ENCODE data around the gene TSKU. TPM values are rescaled to one million over a fixed set of nuclear protein-coding genes. Genes with fewer than 3 reads are reported as not detected.

Gene TSKU
- total and polyA plus RNA-seq, 9 of the 15 experiments (the other 6 are each of a cell fraction or from before 2014, with no cell fraction given), result 0.60 to 11.9 (median 8.4) TPM

DNA sequence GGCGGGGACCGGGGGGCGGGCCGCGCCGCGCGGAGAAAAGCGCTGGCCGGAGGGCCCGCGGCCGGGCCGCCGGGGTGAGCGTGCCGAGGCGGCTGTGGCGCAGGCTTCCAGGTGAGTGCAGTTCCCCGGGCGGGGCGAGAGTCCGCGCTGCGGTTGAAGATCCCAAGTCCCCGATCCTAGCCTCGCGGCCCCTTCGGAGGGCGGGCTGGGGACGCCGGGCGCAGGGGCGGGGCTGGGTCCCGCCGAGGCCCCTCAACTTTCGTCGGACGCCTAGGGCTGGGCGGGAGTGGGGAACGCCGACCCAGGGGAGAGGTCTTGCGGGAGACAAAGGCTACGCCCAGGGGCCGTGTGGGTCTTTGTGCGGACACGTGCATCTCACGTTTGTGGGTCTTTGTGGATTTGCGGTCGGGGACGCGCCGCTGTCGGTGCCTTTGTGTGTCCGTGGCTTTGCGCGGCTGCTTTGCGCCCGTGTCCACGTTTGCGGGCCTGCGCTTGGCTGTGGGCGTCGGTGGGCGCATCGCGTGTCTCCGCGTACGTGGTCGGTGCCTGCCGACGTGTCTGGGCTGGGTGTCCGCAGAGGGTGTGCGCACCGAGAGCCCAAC lies at the start of gene TSKU (continued):
- peak in 1 of 2 experiments; percentile 55; a peak in 1 of 4 replicates for TF ChIP-seq SIN3A (IDR thresholded peaks at IDR 0.05; ENCODE audit: borderline replicate concordance in 2 of 2, control insufficient read depth in 1 of 2, low read depth in 2 of 2, low read length in 2 of 2)
- TF ChIP-seq, protein P1, sequence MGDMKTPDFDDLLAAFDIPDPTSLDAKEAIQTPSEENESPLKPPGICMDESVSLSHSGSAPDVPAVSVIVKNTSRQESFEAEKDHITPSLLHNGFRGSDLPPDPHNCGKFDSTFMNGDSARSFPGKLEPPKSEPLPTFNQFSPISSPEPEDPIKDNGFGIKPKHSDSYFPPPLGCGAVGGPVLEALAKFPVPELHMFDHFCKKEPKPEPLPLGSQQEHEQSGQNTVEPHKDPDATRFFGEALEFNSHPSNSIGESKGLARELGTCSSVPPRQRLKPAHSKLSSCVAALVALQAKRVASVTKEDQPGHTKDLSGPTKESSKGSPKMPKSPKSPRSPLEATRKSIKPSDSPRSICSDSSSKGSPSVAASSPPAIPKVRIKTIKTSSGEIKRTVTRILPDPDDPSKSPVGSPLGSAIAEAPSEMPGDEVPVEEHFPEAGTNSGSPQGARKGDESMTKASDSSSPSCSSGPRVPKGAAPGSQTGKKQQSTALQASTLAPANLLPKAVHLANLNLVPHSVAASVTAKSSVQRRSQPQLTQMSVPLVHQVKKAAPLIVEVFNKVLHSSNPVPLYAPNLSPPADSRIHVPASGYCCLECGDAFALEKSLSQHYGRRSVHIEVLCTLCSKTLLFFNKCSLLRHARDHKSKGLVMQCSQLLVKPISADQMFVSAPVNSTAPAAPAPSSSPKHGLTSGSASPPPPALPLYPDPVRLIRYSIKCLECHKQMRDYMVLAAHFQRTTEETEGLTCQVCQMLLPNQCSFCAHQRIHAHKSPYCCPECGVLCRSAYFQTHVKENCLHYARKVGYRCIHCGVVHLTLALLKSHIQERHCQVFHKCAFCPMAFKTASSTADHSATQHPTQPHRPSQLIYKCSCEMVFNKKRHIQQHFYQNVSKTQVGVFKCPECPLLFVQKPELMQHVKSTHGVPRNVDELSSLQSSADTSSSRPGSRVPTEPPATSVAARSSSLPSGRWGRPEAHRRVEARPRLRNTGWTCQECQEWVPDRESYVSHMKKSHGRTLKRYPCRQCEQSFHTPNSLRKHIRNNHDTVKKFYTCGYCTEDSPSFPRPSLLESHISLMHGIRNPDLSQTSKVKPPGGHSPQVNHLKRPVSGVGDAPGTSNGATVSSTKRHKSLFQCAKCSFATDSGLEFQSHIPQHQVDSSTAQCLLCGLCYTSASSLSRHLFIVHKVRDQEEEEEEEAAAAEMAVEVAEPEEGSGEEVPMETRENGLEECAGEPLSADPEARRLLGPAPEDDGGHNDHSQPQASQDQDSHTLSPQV (IDR thresholded peaks at IDR 0.05), result peak; percentile 66; the same call in 1 of the 2 replicates
- TF ChIP-seq, protein P2, sequence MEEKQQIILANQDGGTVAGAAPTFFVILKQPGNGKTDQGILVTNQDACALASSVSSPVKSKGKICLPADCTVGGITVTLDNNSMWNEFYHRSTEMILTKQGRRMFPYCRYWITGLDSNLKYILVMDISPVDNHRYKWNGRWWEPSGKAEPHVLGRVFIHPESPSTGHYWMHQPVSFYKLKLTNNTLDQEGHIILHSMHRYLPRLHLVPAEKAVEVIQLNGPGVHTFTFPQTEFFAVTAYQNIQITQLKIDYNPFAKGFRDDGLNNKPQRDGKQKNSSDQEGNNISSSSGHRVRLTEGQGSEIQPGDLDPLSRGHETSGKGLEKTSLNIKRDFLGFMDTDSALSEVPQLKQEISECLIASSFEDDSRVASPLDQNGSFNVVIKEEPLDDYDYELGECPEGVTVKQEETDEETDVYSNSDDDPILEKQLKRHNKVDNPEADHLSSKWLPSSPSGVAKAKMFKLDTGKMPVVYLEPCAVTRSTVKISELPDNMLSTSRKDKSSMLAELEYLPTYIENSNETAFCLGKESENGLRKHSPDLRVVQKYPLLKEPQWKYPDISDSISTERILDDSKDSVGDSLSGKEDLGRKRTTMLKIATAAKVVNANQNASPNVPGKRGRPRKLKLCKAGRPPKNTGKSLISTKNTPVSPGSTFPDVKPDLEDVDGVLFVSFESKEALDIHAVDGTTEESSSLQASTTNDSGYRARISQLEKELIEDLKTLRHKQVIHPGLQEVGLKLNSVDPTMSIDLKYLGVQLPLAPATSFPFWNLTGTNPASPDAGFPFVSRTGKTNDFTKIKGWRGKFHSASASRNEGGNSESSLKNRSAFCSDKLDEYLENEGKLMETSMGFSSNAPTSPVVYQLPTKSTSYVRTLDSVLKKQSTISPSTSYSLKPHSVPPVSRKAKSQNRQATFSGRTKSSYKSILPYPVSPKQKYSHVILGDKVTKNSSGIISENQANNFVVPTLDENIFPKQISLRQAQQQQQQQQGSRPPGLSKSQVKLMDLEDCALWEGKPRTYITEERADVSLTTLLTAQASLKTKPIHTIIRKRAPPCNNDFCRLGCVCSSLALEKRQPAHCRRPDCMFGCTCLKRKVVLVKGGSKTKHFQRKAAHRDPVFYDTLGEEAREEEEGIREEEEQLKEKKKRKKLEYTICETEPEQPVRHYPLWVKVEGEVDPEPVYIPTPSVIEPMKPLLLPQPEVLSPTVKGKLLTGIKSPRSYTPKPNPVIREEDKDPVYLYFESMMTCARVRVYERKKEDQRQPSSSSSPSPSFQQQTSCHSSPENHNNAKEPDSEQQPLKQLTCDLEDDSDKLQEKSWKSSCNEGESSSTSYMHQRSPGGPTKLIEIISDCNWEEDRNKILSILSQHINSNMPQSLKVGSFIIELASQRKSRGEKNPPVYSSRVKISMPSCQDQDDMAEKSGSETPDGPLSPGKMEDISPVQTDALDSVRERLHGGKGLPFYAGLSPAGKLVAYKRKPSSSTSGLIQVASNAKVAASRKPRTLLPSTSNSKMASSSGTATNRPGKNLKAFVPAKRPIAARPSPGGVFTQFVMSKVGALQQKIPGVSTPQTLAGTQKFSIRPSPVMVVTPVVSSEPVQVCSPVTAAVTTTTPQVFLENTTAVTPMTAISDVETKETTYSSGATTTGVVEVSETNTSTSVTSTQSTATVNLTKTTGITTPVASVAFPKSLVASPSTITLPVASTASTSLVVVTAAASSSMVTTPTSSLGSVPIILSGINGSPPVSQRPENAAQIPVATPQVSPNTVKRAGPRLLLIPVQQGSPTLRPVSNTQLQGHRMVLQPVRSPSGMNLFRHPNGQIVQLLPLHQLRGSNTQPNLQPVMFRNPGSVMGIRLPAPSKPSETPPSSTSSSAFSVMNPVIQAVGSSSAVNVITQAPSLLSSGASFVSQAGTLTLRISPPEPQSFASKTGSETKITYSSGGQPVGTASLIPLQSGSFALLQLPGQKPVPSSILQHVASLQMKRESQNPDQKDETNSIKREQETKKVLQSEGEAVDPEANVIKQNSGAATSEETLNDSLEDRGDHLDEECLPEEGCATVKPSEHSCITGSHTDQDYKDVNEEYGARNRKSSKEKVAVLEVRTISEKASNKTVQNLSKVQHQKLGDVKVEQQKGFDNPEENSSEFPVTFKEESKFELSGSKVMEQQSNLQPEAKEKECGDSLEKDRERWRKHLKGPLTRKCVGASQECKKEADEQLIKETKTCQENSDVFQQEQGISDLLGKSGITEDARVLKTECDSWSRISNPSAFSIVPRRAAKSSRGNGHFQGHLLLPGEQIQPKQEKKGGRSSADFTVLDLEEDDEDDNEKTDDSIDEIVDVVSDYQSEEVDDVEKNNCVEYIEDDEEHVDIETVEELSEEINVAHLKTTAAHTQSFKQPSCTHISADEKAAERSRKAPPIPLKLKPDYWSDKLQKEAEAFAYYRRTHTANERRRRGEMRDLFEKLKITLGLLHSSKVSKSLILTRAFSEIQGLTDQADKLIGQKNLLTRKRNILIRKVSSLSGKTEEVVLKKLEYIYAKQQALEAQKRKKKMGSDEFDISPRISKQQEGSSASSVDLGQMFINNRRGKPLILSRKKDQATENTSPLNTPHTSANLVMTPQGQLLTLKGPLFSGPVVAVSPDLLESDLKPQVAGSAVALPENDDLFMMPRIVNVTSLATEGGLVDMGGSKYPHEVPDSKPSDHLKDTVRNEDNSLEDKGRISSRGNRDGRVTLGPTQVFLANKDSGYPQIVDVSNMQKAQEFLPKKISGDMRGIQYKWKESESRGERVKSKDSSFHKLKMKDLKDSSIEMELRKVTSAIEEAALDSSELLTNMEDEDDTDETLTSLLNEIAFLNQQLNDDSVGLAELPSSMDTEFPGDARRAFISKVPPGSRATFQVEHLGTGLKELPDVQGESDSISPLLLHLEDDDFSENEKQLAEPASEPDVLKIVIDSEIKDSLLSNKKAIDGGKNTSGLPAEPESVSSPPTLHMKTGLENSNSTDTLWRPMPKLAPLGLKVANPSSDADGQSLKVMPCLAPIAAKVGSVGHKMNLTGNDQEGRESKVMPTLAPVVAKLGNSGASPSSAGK (IDR thresholded peaks at IDR 0.05), result peak; percentile 95
- TF ChIP-seq RBFOX2 (IDR thresholded peaks at IDR 0.05; ENCODE audit: low read depth, low read length), result peak; percentile 62; the same call in 1 of the 2 replicates
- no peak for TF ChIP-seq SMAD3 (CRISPR knock-in tag; conservative IDR thresholded peaks at IDR 0.05)
- no peak for TF ChIP-seq CBX2 (IDR thresholded peaks at IDR 0.05; ENCODE audit: insufficient read depth, low read length, poor library complexity, severe bottlenecking)

Measured in K562 (cell line).